K562 treated with DMSO at 1 percent for 4 hours (cell line): ENCODE measurements around the gene MFN2. TPM values are rescaled to one million over a fixed set of nuclear protein-coding genes. Genes with fewer than 3 reads are reported as not detected.

Experiments used
- total RNA-seq: library from RNA; unstranded; fragments of 300-600 nt; gene quantifications from 2 replicates; pipeline ENCODE4 v1.2.3, GENCODE V29; 2022; ENCODE audit not compliant: insufficient read depth

Gene MFN2
- total RNA-seq: 78.0 and 79.2 TPM in 2 replicates

DNA sequence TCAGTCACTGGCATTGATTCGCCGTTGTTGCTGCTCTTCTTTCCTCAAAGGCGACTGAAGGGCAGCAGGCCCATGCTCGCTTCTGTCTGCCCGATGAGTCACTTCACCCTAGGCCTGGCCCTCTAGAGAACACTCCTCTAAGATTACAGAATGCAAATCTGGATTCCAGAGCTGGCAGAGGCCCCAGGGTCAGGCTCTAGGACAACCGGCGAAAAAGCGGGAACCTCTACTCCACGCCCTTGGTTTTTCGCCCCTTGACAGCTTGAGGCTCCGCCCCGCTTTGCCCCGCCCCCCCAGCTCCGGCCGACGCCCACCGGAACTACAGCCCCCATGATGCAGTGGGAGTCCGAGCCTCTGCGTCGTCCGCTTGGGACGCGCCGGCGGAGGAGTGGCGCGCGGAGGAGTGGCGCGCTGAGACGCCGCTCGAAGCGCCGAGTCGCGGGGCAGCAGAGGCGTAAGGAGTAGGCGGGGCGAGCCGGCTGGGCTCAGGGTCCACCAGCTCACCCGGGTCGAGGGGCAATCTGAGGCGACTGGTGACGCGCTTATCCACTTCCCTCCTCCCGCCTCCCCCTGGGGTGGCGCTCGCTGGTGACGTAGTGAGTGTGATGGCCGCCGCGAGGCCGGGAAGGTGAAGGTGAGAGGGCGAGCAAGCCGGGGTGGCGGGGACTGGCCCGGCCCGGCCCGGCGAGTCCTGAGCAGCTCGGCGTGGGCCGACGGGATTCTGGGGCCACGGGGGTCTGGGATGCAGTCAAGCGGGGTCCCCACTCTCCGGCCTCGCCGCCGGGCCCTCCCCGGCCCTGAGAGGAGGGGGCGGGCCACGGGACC lies at the start of gene MFN2:
Gene MFN2, plus strand, starts transcription at position 594 of the 825 bp plus-strand sequence. CDS start 8,725 bp downstream, outside the sequence.

DNA sequence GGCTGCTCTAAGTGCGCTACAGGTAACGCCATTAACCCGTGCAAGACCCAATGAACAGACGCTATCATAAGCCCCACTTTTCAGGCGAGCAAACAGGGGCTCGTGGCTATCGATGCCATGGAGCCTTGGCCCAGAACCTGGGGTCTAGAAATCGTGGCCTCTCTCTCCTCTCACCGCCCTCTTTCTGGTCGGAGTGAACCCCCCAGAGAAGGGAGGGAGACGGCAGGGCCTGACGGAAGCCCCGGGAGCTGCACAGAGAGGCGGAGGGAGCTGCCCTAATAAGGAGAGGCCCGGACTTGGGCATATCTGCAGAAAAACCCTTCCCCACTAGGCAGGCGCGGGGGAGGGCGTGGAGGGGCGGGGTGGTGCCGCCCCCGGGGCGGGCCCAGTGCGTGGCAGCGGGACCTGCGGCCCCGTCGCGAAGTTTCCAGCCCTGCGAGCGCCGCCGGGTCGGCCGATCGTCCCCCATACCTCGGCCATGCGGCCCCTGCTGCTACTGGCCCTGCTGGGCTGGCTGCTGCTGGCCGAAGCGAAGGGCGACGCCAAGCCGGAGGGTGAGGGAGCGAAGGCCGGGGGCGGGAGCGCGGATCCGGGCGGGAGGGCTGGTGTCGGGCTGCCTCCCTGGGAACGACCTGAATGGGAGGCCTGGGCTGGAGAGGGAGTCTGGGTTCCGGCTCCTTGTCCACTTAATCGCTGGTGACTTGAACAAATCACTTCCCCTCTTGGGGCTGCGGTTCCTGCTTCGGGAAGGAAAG lies 45.8 kb upstream of the MFN2 start, which contains the start of gene PLOD1:
Gene PLOD1, plus strand, starts transcription at position 416 of the 755 bp plus-strand sequence. Its CDS starts 63 bp downstream, at position 479.

Other genes with a start within 250 kb of the MFN2 start
- gene AGTRAP, start 244.3 kb upstream of the MFN2 start, total RNA-seq: 154 and 165 TPM in 2 replicates
- 0.27 TPM in 1 of 2 replicates, not detected in the other for gene C1orf167, start 218.3 kb upstream of the MFN2 start, total RNA-seq
- gene MTHFR, start 174.5 kb upstream of the MFN2 start, total RNA-seq: 63.1 and 63.6 TPM in 2 replicates
- gene CLCN6, start 174.3 kb upstream of the MFN2 start, total RNA-seq: 12.7 and 14.6 TPM in 2 replicates
- gene NPPA, start 132.7 kb upstream of the MFN2 start, total RNA-seq: not detected in 2 replicates
- gene NPPB, start 121.5 kb upstream of the MFN2 start, total RNA-seq: not detected in 2 replicates
- 120 and 137 TPM in 2 replicates for gene KIAA2013, start 54.0 kb upstream of the MFN2 start, total RNA-seq
- gene PLOD1, start 45.7 kb upstream of the MFN2 start, total RNA-seq: 130 and 131 TPM in 2 replicates
- 114 and 127 TPM in 2 replicates for gene MIIP, start 39.1 kb downstream of the MFN2 start, total RNA-seq
- gene TNFRSF8, start 82.9 kb downstream of the MFN2 start, total RNA-seq: 11.9 and 14.9 TPM in 2 replicates
- gene TNFRSF1B, start 186.5 kb downstream of the MFN2 start, total RNA-seq: 41.9 and 56.8 TPM in 2 replicates
- gene VPS13D, start 249.6 kb downstream of the MFN2 start, total RNA-seq: 33.8 and 43.7 TPM in 2 replicates